HG03097 (cell line): Measurements from ENCODE around the gene PCDH1.
"Not testable (repeated sequence)": the region's sequence is repeated elsewhere in the genome, so short reads cannot be mapped to it uniquely, and the experiment has no call there.

ENCODE experiments used
- ATAC-seq: cut with Tn5 transposase; IDR thresholded peaks from one replicate; pipeline ENCODE4 v1.9.1; 2021; ENCODE audit not compliant: unreplicated experiment, low FRiP score

PCDH1 gene

GRCh38 chr5:141878186-141878710 lies at the start of gene PCDH1:
Gene PCDH1, minus strand, starts transcription at chr5:141878410. Its CDS starts 148 bp downstream, at chr5:141878262.
- no peak for ATAC-seq

GRCh38 chr5:141926434-141926833 lies 48.2 kb upstream of the PCDH1 start:
- no peak for ATAC-seq

- ATAC-seq: peak; percentile 98
These were observed 45.5 kb upstream of the PCDH1 start, which contains the start of gene DELE1 for GRCh38 chr5:141923448-141924313. Gene DELE1, plus strand, starts transcription at chr5:141923871. Its CDS starts 71 bp downstream, at chr5:141923942.

GRCh38 chr5:141922827-141923447 lies 44.7 kb upstream of the PCDH1 start:
- not testable (repeated sequence) for ATAC-seq

GRCh38 chr5:141920771-141921170 lies 42.6 kb upstream of the PCDH1 start:
- ATAC-seq: no peak

- no peak for ATAC-seq
These were observed 41.3 kb upstream of the PCDH1 start for GRCh38 chr5:141919218-141920119.

GRCh38 chr5:141917760-141918159 lies 39.5 kb upstream of the PCDH1 start:
- ATAC-seq: no peak

- ATAC-seq: no peak
These were observed 38.3 kb upstream of the PCDH1 start for GRCh38 chr5:141916522-141916921.

- ATAC-seq: no peak
These were observed 37.7 kb upstream of the PCDH1 start for GRCh38 chr5:141915881-141916336.

GRCh38 chr5:141914797-141915196 lies 36.6 kb upstream of the PCDH1 start:
- no peak for ATAC-seq

GRCh38 chr5:141914199-141914743 lies 36.1 kb upstream of the PCDH1 start:
- no peak for ATAC-seq

- ATAC-seq: no peak
These were observed 35.5 kb upstream of the PCDH1 start for GRCh38 chr5:141913560-141914198.

GRCh38 chr5:141910271-141910673 lies 32.1 kb upstream of the PCDH1 start:
- no peak for ATAC-seq

- ATAC-seq: no peak
These were observed 31.0 kb upstream of the PCDH1 start for GRCh38 chr5:141909212-141909611.

GRCh38 chr5:141908796-141909195 lies 30.6 kb upstream of the PCDH1 start:
- ATAC-seq: no peak

- ATAC-seq: no peak
These were observed 28.8 kb upstream of the PCDH1 start for GRCh38 chr5:141906972-141907371.

GRCh38 chr5:141906517-141906916 lies 28.3 kb upstream of the PCDH1 start:
- no peak for ATAC-seq

- no peak for ATAC-seq
These were observed 26.3 kb upstream of the PCDH1 start for GRCh38 chr5:141904551-141904950.

GRCh38 chr5:141903261-141903660 lies 25.1 kb upstream of the PCDH1 start:
- no peak for ATAC-seq
